Ascending aorta (tissue), 2 donors: ENCODE results near the gene DBF4B. TPM values are rescaled to one million over a fixed set of nuclear protein-coding genes. Genes with fewer than 3 reads are reported as not detected.

Source experiments
- DNase-seq, 2 donors: peaks; one replicate each; pipeline ENCODE4 v3.0.0-alpha.2; 2019; ENCODE audit warnings: low spot score in 2 of 2
- H3K27ac ChIP-seq, 2 donors: fragments of 200-600 bp; sonication (generic); one replicate each; pipeline ENCODE4 v1.5.1; 2016 to 2017; ENCODE audit warnings: mild to moderate bottlenecking in 1 of 2
- H3K27me3 ChIP-seq: fragments of 200-600 bp; sonication (generic); one replicate; pipeline ENCODE4 v1.5.1; 2017
- H3K36me3 ChIP-seq, 2 donors: fragments of 200-600 bp; sonication (generic); one replicate each; pipeline ENCODE4 v1.5.1; 2016
- H3K4me1 ChIP-seq, 2 donors: fragments of 200-600 bp; sonication (generic); one replicate each; pipeline ENCODE4 v1.5.1; 2016 to 2017; ENCODE audit warnings: mild to moderate bottlenecking in 1 of 2
- H3K4me3 ChIP-seq, 2 donors: fragments of 200-600 bp; sonication (generic); one replicate each; pipeline ENCODE4 v1.5.1; 2016 to 2017; ENCODE audit warnings: mild to moderate bottlenecking in 1 of 2
- H3K9me3 ChIP-seq, 2 donors: fragments of 200-600 bp; sonication (generic); one replicate each; pipeline ENCODE4 v1.5.1; 2016
- intact Hi-C: fragments of 100-400 bp; cut with DNase I; formaldehyde crosslinking; loops from one replicate; pipeline ENCODE4 v1.15.1; 2023
- total RNA-seq: library from RNA; depleted of rRNA; stranded (reverse); fragments of >200 nt; gene quantifications from one replicate; pipeline ENCODE4 v1.1.0, GENCODE V29; 2016
- TF ChIP-seq, protein P1 (sequence below), 3 experiments: fragments of 200-600 bp in 2 of 3; fragments of 450-650 bp in 1 of 3; sonication (generic) in 2 of 3; IDR thresholded peaks; one replicate each; pipeline ENCODE4 v1.5.1; 2016 to 2019; ENCODE audit warnings: antibody characterized with exemption in 3 of 3, mild to moderate bottlenecking in 1 of 3, moderate library complexity in 1 of 3

Gene DBF4B, protein sequence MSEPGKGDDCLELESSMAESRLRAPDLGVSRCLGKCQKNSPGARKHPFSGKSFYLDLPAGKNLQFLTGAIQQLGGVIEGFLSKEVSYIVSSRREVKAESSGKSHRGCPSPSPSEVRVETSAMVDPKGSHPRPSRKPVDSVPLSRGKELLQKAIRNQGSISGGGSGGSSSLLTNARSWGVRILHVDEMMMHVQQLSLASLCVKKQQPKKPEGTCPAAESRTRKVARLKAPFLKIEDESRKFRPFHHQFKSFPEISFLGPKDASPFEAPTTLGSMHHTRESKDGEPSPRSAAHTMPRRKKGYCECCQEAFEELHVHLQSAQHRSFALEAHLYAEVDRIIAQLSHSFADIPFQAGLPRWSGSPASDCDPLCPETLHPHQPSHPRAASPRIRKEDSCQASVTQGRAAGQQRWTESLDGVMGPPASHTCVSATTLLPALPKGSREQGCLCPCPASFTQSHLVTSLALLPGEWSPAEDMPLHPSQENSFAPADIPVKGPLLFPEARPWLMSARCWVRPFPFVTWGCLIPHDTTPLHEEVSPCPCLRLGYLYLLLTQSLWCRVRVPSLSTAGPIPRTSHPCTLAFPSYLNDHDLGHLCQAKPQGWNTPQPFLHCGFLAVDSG
- 9.7 TPM for total RNA-seq

DNA sequence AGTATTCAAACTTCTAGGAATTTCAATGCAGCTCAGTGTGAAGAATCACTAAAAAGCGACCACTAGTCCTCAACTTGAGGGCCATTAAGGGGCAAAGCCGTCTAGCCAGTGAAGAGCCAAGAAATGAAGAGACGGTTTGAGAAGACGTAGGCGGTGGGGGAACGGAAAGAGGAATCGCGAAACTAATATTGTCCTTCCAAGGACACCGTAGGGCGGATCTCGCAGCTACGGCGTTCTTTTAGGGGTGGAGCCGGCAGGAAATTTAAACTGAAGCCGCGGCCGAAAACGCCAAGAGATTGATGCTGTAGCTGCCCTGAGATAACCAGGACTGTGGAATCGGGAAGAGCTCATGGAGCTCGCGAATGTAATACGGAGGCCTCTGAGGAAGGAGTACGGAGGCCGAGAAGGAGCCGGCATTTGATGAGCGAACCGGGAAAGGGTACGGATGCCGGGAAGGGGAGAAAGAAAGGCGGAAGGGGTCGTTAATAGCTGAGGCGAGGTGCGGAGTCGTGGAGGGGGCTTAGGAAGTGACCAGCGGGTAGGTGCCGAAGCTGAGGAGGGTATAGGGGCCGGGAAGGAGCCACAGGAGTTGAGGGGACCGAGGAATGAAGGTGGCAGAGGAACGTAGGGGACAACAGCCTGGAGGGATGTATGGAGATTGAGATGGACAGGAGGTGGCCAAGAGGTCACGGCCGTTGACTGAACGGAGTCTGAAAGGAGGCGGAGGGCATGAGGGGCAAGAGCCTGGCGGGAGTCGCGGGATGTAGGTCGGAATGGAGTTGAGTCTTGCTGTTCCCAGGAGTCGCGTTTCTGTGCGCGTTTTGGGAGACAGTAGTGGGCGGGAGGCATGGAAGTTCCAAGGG lies at the start of gene DBF4B:
DBF4B (plus strand) TSS at position 265 of the 863 bp plus-strand sequence; CDS start at position 421, 156 bp downstream.
- DNase-seq = peak; percentile 9 to 85
- peaks cover 0 to 8% of the 10 kb centered on the region in 2 donors for H3K4me1 ChIP-seq
- no peaks in the 10 kb centered on the region for H3K36me3 ChIP-seq
- no peaks in the 10 kb centered on the region for H3K27me3 ChIP-seq
- TF ChIP-seq, protein P1, sequence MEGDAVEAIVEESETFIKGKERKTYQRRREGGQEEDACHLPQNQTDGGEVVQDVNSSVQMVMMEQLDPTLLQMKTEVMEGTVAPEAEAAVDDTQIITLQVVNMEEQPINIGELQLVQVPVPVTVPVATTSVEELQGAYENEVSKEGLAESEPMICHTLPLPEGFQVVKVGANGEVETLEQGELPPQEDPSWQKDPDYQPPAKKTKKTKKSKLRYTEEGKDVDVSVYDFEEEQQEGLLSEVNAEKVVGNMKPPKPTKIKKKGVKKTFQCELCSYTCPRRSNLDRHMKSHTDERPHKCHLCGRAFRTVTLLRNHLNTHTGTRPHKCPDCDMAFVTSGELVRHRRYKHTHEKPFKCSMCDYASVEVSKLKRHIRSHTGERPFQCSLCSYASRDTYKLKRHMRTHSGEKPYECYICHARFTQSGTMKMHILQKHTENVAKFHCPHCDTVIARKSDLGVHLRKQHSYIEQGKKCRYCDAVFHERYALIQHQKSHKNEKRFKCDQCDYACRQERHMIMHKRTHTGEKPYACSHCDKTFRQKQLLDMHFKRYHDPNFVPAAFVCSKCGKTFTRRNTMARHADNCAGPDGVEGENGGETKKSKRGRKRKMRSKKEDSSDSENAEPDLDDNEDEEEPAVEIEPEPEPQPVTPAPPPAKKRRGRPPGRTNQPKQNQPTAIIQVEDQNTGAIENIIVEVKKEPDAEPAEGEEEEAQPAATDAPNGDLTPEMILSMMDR (IDR thresholded peaks at IDR 0.05) = no peak
- intact Hi-C loops = loop anchor here (2.0 kb wide), 1 partner anchor 152 kb away; the partner anchor contains the start of gene FZD2
- H3K4me3 ChIP-seq = peak within 1 kb of the TSS; percentile 88 to 92
- no peaks in the 10 kb centered on the region for H3K9me3 ChIP-seq
- peak within 1 kb of the TSS; percentile 64 to 67 for H3K27ac ChIP-seq

DNA sequence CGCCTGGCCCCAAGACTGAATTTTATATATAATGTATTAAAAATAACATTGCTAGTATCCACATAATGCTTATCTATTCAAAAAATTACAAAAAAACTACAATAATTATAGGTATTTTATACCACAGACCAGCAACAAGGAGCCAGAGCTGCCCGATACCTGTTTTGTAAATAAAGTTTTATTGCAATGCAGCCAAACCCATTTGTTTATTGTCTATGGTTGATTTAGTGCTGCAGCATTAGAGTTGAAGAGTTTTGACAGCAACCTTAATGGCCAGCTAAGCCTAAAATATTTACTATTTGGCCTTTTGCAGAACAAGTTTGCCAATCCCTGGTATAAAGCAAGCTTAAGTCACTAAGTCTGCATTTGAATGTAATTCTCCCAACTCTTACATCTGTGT lies 46.6 kb upstream of the DBF4B start:
- Histone ChIP-seq H3K4me3 (no peak overlapping the region), H3K27me3 (peaks cover 1% of the 10 kb centered on the region), H3K36me3 (no peaks in the 10 kb centered on the region), H3K4me1 (no peaks in the 10 kb centered on the region), H3K9me3 (no peaks in the 10 kb centered on the region), H3K27ac (no peak overlapping the region)
- intact Hi-C loops = no loop called here
- TF ChIP-seq, protein P1 (IDR thresholded peaks at IDR 0.05) = no peak
- DNase-seq = no peak

DNA sequence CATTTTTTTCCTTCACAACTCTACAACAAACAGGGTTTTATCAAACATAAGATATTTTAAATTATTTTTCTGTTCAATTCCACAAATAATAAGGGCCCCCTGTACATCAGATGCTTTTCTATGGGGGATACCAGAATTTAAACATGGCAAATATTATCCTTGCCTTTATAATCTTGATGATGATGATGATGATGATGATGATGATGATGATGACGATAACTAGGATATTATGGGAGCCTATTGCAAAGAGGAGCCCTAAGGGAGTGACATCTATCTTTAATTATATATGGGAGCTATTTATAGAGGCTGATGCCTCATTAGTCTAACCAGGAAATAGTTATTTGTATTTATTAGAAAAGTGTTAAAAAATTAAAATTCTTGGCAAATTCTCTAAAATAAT lies 45.4 kb upstream of the DBF4B start:
- H3K4me3 ChIP-seq = no peak overlapping the region
- H3K36me3 ChIP-seq = no peaks in the 10 kb centered on the region
- H3K4me1 ChIP-seq = no peaks in the 10 kb centered on the region
- H3K27ac ChIP-seq = no peak overlapping the region
- H3K9me3 ChIP-seq = no peaks in the 10 kb centered on the region
- TF ChIP-seq, protein P1 (IDR thresholded peaks at IDR 0.05) = no peak
- no peaks in the 10 kb centered on the region for H3K27me3 ChIP-seq
- intact Hi-C loops = no loop called here
- no peak for DNase-seq

DNA sequence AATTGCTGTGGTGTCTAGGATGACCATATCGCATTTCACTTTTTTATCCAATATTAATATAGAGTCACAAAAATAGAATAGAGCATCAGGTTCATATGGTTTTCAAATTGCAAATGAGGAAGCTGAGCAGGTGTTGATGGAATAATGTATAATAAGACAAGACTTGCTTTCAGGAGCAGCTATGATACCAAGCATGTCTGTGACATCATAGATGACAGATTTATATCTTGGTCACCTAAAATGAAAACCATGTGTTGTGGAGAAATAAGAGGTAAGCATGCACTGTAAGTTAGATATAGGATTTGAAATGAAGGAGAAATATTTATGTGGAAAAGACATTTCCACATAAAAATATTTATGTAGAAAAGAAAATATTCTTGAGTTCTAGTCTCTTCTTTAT lies 43.6 kb upstream of the DBF4B start:
- no peaks in the 10 kb centered on the region for H3K36me3 ChIP-seq

DNA sequence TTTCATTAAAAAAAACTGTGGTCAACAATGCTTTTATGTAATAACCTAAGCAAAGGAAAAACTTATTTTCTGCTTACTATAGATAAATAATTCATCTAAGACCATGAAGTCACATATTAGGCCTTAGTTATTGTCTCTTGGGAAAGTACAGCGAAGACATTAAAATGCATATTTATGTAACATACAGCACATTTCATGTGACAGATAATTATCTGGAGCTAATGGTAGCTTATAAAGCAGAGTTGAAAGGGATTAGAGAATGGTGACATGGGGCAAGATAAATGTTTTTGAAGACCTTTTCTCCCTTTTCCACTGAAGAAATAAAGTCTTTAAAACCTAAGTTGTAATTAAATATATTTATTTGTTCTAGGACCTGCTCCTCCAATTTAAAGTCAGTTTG lies 42.5 kb upstream of the DBF4B start:
- TF ChIP-seq, protein P1 (IDR thresholded peaks at IDR 0.05) = no peak
- DNase-seq = no peak
- H3K4me3 ChIP-seq = no peak overlapping the region
- no peak overlapping the region for H3K27ac ChIP-seq
- no peaks in the 10 kb centered on the region for H3K4me1 ChIP-seq
- intact Hi-C loops = no loop called here
- no peaks in the 10 kb centered on the region for H3K27me3 ChIP-seq
- no peaks in the 10 kb centered on the region for H3K9me3 ChIP-seq
- H3K36me3 ChIP-seq = no peaks in the 10 kb centered on the region

More for the DNA sequence above, 43.6 kb upstream of the DBF4B start:
- no peak for DNase-seq
- Histone ChIP-seq H3K27ac (no peak overlapping the region), H3K4me3 (no peak overlapping the region), H3K4me1 (no peaks in the 10 kb centered on the region), H3K9me3 (no peaks in the 10 kb centered on the region), H3K27me3 (no peaks in the 10 kb centered on the region)
- TF ChIP-seq, protein P1 (IDR thresholded peaks at IDR 0.05) = no peak
- intact Hi-C loops = no loop called here
